ENCODE data around the gene CHORDC1. TPM values are rescaled to one million over a fixed set of nuclear protein-coding genes. Genes with fewer than 3 reads are reported as not detected.

The CHORDC1 gene
- polyA plus RNA-seq, 4 donors = 10.5 to 41.8 (median 13.6) TPM

DNA sequence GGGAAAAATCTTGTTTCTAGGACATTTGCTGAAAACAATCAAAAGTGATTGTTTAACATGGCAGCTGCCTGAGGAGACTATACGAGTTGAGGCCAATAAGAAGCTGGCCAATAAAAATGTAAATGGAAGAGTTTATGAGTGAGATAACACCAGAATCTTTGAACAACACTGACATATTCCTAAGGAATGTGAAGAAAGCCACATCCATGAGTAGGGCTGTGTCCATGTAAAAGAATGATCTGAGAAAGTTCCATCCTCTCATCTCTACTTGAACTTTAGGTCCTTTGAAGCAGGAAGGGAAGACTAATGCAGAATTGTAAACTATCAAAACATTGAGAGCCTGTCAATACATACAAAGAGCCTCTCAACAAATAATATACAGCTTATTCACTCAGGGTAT, 6.9 kb upstream of the CHORDC1 start:
- H3K27me3 ChIP-seq (ENCODE audit: control insufficient read depth in 3 of 3, insufficient read depth in 3 of 3, low read length in 3 of 3) = no peaks in the 10 kb centered on the region
- no peak overlapping the region for H3K4me3 ChIP-seq (ENCODE audit: low read depth in 1 of 3, low read length in 3 of 3)
- 56 to 85% (median 79%) methylated on average over 1 of the region's 1 CpG for whole genome bisulfite sequencing, 3 donors
- H3K27ac ChIP-seq (ENCODE audit: low read depth in 1 of 3, low read length in 2 of 3) = no peak overlapping the region
- FAIRE-seq = no peak
- DNase-seq = no peak
- no peaks in the 10 kb centered on the region for H3K36me3 ChIP-seq (ENCODE audit: control insufficient read depth in 3 of 3, insufficient read depth in 2 of 3, low read depth in 1 of 3, low read length in 3 of 3)
- H3K4me1 ChIP-seq (ENCODE audit: control insufficient read depth in 3 of 3, insufficient read depth in 2 of 3, low read depth in 1 of 3, low read length in 2 of 3) = peaks cover 0 to 6% (median 0%) of the 10 kb centered on the region in 3 donors
- H3K9me3 ChIP-seq (ENCODE audit: control insufficient read depth in 2 of 2, insufficient read depth in 1 of 2, low read depth in 1 of 2, low read length in 1 of 2) = peaks cover 0 to 2% of the 10 kb centered on the region in 2 donors

DNA sequence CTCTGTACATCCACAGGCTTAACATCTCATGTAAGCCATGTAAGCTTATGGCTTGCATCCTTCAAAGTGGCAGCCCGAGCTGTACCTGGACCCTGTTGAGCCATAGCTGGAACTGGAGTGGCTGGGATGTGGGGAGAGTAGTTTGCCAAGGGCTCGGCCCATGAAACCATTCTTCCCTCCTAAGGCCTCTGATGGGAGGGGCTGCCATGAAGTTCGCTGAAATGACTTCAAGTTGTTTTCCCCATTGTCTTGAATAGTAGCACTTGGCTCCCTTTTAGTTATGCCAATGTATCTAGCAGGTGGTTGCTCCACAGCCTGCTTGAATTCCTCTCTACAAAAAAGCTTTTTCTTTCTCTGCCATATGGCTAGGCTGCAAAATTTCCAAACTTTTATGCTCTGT, 5.2 kb upstream of the CHORDC1 start:
- no peak for DNase-seq
- 94 to 98% (median 96%) methylated on average over 3 of the region's 3 CpGs for WGBS, 3 donors
- Histone ChIP-seq H3K27me3 (ENCODE audit: control insufficient read depth in 3 of 3, insufficient read depth in 3 of 3, low read length in 3 of 3) (no peaks in the 10 kb centered on the region), H3K36me3 (ENCODE audit: control insufficient read depth in 3 of 3, insufficient read depth in 2 of 3, low read depth in 1 of 3, low read length in 3 of 3) (no peaks in the 10 kb centered on the region), H3K27ac (ENCODE audit: low read depth in 1 of 3, low read length in 2 of 3) (no peak overlapping the region), H3K4me1 (ENCODE audit: control insufficient read depth in 3 of 3, insufficient read depth in 2 of 3, low read depth in 1 of 3, low read length in 2 of 3) (peaks cover 0 to 3% (median 0%) of the 10 kb centered on the region in 3 donors), H3K4me3 (ENCODE audit: low read depth in 1 of 3, low read length in 3 of 3) (no peak overlapping the region), H3K9me3 (ENCODE audit: control insufficient read depth in 2 of 2, insufficient read depth in 1 of 2, low read depth in 1 of 2, low read length in 1 of 2) (peaks cover 0 to 2% of the 10 kb centered on the region in 2 donors)
- no peak for FAIRE-seq

DNA sequence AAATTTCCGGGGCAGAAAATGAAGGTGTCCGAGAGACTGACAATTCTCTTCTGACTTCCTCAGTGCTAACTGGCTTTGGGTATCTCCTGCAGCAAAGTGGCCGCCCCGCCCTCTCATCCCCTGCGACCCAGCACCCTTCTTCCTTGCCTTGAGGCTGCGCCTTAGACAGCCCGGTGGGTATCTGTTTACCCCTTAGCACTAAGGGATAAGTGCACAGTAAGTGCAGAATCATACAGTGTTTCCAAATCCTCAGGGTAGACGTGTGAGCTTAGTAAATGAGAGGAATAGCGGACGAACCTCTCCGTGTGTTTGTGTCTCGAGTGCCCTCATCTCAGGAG, 368 bp upstream of the CHORDC1 start:
- Histone ChIP-seq H3K9me3 (ENCODE audit: control insufficient read depth in 2 of 2, insufficient read depth in 1 of 2, low read depth in 1 of 2, low read length in 1 of 2) (no peaks in the 10 kb centered on the region), H3K4me3 (ENCODE audit: low read depth in 1 of 3, low read length in 3 of 3) (peak overlapping the region; percentile 78 to 83 (median 80)), H3K27me3 (ENCODE audit: control insufficient read depth in 3 of 3, insufficient read depth in 3 of 3, low read length in 3 of 3) (no peaks in the 10 kb centered on the region), H3K4me1 (ENCODE audit: control insufficient read depth in 3 of 3, insufficient read depth in 2 of 3, low read depth in 1 of 3, low read length in 2 of 3) (peaks cover 0 to 15% (median 10%) of the 10 kb centered on the region in 3 donors), H3K27ac (ENCODE audit: low read depth in 1 of 3, low read length in 2 of 3) (peak overlapping the region; percentile 4 to 91 (median 88)), H3K36me3 (ENCODE audit: control insufficient read depth in 3 of 3, insufficient read depth in 2 of 3, low read depth in 1 of 3, low read length in 3 of 3) (no peaks in the 10 kb centered on the region)
- FAIRE-seq (no peak), DNase-seq (no peak)
- 0 to 2% (median 0%) methylated on average over 12 of the region's 12 CpGs for WGBS, 3 donors

DNA sequence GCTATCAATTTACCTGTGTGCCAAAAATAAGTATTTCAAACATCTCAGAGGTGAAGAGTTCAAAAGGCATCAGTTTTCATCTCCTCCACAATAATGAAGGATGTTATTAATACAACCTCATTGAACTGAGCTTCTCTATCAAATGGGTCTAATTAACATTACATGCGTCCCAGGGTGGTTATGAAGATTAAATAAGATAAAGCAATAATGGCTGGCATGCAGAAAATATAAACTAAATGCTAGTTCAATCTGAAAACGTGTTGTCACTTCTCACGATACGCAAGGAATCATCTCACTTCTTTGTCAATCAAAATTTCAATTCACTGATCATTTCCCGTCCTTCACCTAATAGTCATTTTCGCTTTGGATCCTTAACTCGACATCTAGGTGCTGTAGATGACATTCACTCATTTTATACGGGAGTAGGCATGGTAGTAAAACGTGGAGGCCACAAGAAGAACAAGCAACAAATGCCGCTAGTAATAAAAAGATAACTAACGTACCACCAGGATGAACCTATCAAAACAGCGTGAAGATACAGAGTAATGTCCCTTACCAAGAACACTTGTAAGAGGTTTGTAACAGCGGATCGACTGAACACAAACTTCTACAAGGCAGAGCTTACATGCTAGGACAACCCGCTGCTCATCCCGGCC, 918 bp downstream of the CHORDC1 start:
- Histone ChIP-seq H3K4me3 (ENCODE audit: low read depth in 1 of 3, low read length in 3 of 3) (peak overlapping the region; percentile 78 to 83 (median 80)), H3K27ac (ENCODE audit: low read depth in 1 of 3, low read length in 2 of 3) (peak overlapping the region in 2 of 3 donors; percentile 88 to 91), H3K9me3 (ENCODE audit: control insufficient read depth in 2 of 2, insufficient read depth in 1 of 2, low read depth in 1 of 2, low read length in 1 of 2) (no peaks in the 10 kb centered on the region), H3K36me3 (ENCODE audit: control insufficient read depth in 3 of 3, insufficient read depth in 2 of 3, low read depth in 1 of 3, low read length in 3 of 3) (no peaks in the 10 kb centered on the region), H3K4me1 (ENCODE audit: control insufficient read depth in 3 of 3, insufficient read depth in 2 of 3, low read depth in 1 of 3, low read length in 2 of 3) (peaks cover 0 to 15% (median 10%) of the 10 kb centered on the region in 3 donors), H3K27me3 (ENCODE audit: control insufficient read depth in 3 of 3, insufficient read depth in 3 of 3, low read length in 3 of 3) (no peaks in the 10 kb centered on the region)
- no peak for DNase-seq
- WGBS, 3 donors = 1 to 5% (median 3%) methylated on average over 16 of the region's 16 CpGs
- no peak for FAIRE-seq

DNA sequence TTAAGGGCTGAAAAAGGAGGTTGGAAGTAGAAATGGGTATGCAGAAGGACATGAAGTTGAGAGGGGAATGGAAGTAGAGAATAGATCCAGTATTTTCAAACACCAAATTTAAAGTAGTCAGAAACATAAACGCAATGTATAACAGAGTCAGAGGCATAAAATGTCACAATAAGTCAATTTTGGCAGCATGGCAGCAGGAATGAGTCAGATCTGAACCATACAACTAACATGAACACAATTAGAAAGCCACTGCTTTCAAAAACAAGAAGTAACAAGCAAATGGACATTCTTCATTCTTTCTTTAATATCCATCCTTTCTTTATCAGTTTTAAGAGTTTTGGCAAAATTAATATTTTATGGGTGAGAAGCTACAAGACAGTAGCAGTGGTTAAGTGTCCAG, 2.5 kb downstream of the CHORDC1 start:
- H3K4me1 ChIP-seq (ENCODE audit: control insufficient read depth in 3 of 3, insufficient read depth in 2 of 3, low read depth in 1 of 3, low read length in 2 of 3) = peaks cover 0 to 15% (median 10%) of the 10 kb centered on the region in 3 donors
- no peak for FAIRE-seq
- no peak for DNase-seq
- no peaks in the 10 kb centered on the region for H3K36me3 ChIP-seq (ENCODE audit: control insufficient read depth in 3 of 3, insufficient read depth in 2 of 3, low read depth in 1 of 3, low read length in 3 of 3)
- no peak overlapping the region for H3K4me3 ChIP-seq (ENCODE audit: low read depth in 1 of 3, low read length in 3 of 3)
- no peaks in the 10 kb centered on the region for H3K9me3 ChIP-seq (ENCODE audit: control insufficient read depth in 2 of 2, insufficient read depth in 1 of 2, low read depth in 1 of 2, low read length in 1 of 2)
- WGBS, 3 donors = 68 to 80% (median 75%) methylated on average over 1 of the region's 1 CpG
- H3K27ac ChIP-seq (ENCODE audit: low read depth in 1 of 3, low read length in 2 of 3) = no peak overlapping the region
- no peaks in the 10 kb centered on the region for H3K27me3 ChIP-seq (ENCODE audit: control insufficient read depth in 3 of 3, insufficient read depth in 3 of 3, low read length in 3 of 3)

DNA sequence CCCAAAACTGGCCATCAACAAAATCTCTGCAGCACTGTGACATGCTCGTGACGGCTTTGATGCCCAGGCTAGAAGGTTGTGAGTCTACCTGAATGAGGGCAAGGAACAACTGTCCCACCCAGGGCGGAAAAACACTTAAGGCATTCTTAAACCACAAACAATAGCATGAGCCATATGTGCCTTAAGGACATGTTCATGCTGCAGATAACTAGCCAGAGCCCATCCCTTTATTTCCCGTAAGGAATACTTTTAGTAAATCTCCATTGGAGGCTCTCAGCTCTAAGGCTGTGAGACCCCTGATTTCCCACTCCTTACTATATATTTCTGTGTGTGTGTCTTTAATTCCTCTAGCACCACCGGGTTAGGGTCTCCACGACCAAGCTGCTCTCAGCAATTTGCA, 3.4 kb downstream of the CHORDC1 start:
- 94 to 96% (median 94%) methylated on average over 6 of the region's 6 CpGs for WGBS, 3 donors
- H3K27me3 ChIP-seq (ENCODE audit: control insufficient read depth in 3 of 3, insufficient read depth in 3 of 3, low read length in 3 of 3) = no peaks in the 10 kb centered on the region
- peaks cover 0 to 15% (median 10%) of the 10 kb centered on the region in 3 donors for H3K4me1 ChIP-seq (ENCODE audit: control insufficient read depth in 3 of 3, insufficient read depth in 2 of 3, low read depth in 1 of 3, low read length in 2 of 3)
- H3K4me3 ChIP-seq (ENCODE audit: low read depth in 1 of 3, low read length in 3 of 3) = no peak overlapping the region
- H3K36me3 ChIP-seq (ENCODE audit: control insufficient read depth in 3 of 3, insufficient read depth in 2 of 3, low read depth in 1 of 3, low read length in 3 of 3) = no peaks in the 10 kb centered on the region
- no peak overlapping the region for H3K27ac ChIP-seq (ENCODE audit: low read depth in 1 of 3, low read length in 2 of 3)
- DNase-seq = no peak
- FAIRE-seq = no peak
- no peaks in the 10 kb centered on the region for H3K9me3 ChIP-seq (ENCODE audit: control insufficient read depth in 2 of 2, insufficient read depth in 1 of 2, low read depth in 1 of 2, low read length in 1 of 2)

- Histone ChIP-seq H3K27me3 (ENCODE audit: control insufficient read depth in 3 of 3, insufficient read depth in 3 of 3, low read length in 3 of 3) (no peaks in the 10 kb centered on the region), H3K9me3 (ENCODE audit: control insufficient read depth in 2 of 2, insufficient read depth in 1 of 2, low read depth in 1 of 2, low read length in 1 of 2) (no peaks in the 10 kb centered on the region), H3K4me3 (ENCODE audit: low read depth in 1 of 3, low read length in 3 of 3) (no peak overlapping the region), H3K27ac (ENCODE audit: low read depth in 1 of 3, low read length in 2 of 3) (no peak overlapping the region), H3K4me1 (ENCODE audit: control insufficient read depth in 3 of 3, insufficient read depth in 2 of 3, low read depth in 1 of 3, low read length in 2 of 3) (peaks cover 0 to 15% (median 8%) of the 10 kb centered on the region in 3 donors), H3K36me3 (ENCODE audit: control insufficient read depth in 3 of 3, insufficient read depth in 2 of 3, low read depth in 1 of 3, low read length in 3 of 3) (no peaks in the 10 kb centered on the region)
- DNase-seq (no peak), FAIRE-seq (no peak)
- 71 to 74% (median 73%) methylated on average over 2 of the region's 2 CpGs for WGBS, 3 donors
These were observed 4.2 kb downstream of the CHORDC1 start for GRCh38 chr11:90218606-90219005.

GRCh38 chr11:90216611-90217010, 6.2 kb downstream of the CHORDC1 start:
- Histone ChIP-seq H3K27ac (ENCODE audit: low read depth in 1 of 3, low read length in 2 of 3) (no peak overlapping the region), H3K4me3 (ENCODE audit: low read depth in 1 of 3, low read length in 3 of 3) (no peak overlapping the region), H3K9me3 (ENCODE audit: control insufficient read depth in 2 of 2, insufficient read depth in 1 of 2, low read depth in 1 of 2, low read length in 1 of 2) (no peaks in the 10 kb centered on the region), H3K36me3 (ENCODE audit: control insufficient read depth in 3 of 3, insufficient read depth in 2 of 3, low read depth in 1 of 3, low read length in 3 of 3) (peaks cover 0 to 2% (median 0%) of the 10 kb centered on the region in 3 donors), H3K27me3 (ENCODE audit: control insufficient read depth in 3 of 3, insufficient read depth in 3 of 3, low read length in 3 of 3) (no peaks in the 10 kb centered on the region), H3K4me1 (ENCODE audit: control insufficient read depth in 3 of 3, insufficient read depth in 2 of 3, low read depth in 1 of 3, low read length in 2 of 3) (peaks cover 0 to 15% (median 6%) of the 10 kb centered on the region in 3 donors)
- FAIRE-seq = no peak
- no peak for DNase-seq
- 89 to 94% (median 91%) methylated on average over 5 of the region's 5 CpGs for WGBS, 3 donors

DNA sequence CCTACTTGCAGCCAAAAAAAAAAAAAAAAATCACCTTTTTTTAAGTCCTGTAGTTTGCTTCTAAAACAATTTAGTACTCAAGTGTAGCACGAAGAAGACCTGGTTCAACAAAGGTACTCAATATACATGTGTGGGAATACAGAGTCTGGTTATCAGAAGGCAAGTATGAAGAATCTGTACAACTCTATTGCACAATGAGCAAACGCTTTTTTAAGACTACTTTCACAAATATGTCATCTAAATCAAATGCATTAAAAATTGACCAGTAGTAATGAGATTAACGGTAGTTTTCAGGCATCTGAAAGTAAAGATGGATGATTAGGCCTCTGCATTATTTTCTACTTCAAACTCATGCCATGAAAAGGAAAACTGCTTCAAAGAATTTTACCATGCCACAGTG, 9.5 kb downstream of the CHORDC1 start:
- H3K36me3 ChIP-seq (ENCODE audit: control insufficient read depth in 3 of 3, insufficient read depth in 2 of 3, low read depth in 1 of 3, low read length in 3 of 3) = peaks cover 0 to 2% (median 2%) of the 10 kb centered on the region in 3 donors
- H3K4me3 ChIP-seq (ENCODE audit: low read depth in 1 of 3, low read length in 3 of 3) = no peak overlapping the region
- 87 to 92% (median 89%) methylated on average over 3 of the region's 3 CpGs for WGBS, 3 donors

More for the DNA sequence above, 9.5 kb downstream of the CHORDC1 start:
- no peaks in the 10 kb centered on the region for H3K27me3 ChIP-seq (ENCODE audit: control insufficient read depth in 3 of 3, insufficient read depth in 3 of 3, low read length in 3 of 3)
- FAIRE-seq (no peak), DNase-seq (no peak)
- H3K9me3 ChIP-seq (ENCODE audit: control insufficient read depth in 2 of 2, insufficient read depth in 1 of 2, low read depth in 1 of 2, low read length in 1 of 2) = no peaks in the 10 kb centered on the region
- no peak overlapping the region for H3K27ac ChIP-seq (ENCODE audit: low read depth in 1 of 3, low read length in 2 of 3)
- no peaks in the 10 kb centered on the region for H3K4me1 ChIP-seq (ENCODE audit: control insufficient read depth in 3 of 3, insufficient read depth in 2 of 3, low read depth in 1 of 3, low read length in 2 of 3)
